GM12864 (cell line): ENCODE data around the gene ARAP1.

Experiments used
- DNase-seq: peaks from one replicate; pipeline ENCODE4 v3.0.0-alpha.2; 2011; ENCODE audit warnings: low read depth
- H3K4me3 ChIP-seq: 2 replicates; pipeline ENCODE4 v1.5.1; 2011; ENCODE audit warnings: mild to moderate bottlenecking, low read depth, low read length, control low read depth
- CTCF ChIP-seq: IDR thresholded peaks from 2 replicates; pipeline ENCODE4 v1.5.1; 2011; ENCODE audit warnings: low read depth, mild to moderate bottlenecking, moderate library complexity, low read length, control low read depth, inconsistent platforms; ENCODE audit errors: missing control alignments

Gene ARAP1

DNA sequence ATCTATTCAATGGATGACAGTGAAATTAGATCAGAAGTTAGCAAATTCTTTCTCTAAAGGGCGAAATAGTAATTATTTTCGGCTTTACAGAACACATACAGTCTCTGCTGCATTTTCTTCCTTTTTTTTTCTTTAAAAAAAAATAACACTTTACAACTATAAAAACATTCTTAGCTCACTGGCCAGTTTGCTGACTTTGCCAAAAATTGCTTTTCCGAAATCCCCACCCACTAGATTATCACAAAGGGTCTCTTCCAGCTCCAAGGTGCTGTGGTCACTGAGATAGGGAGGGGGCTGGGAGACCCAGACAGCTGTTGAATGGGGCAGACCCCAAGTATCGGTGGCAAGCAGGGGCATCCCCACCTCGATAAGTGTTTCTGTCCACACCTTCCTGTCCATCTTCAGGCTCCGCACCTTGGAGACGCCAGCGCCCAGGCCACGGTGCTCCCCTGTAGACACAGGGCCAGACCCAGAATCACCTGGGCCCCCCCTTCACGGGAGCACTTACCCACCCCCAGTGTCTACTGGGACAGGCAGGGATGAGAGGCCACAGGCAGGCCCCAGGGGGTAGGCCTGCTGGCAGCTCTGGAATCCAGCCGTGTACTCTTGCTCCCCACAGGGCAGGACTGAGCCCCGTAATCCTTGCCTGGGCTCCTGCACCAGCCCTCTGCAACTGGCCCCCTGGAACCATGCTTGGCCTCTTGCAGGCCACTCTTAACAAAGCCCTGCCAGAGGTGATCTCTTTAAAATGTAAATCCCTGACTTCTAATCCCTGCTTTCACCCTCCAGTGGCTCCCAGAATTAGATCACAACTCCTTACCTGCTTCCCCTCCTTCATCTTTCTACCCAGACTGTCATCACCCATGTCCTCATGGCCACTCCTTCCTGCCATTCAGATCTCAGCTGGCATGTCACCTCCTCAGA lies 46.5 kb downstream of the ARAP1 start:
- no peak for DNase-seq
- H3K4me3 ChIP-seq: no peak overlapping the region
- TF ChIP-seq CTCF: no peak

- no peak overlapping the region for H3K4me3 ChIP-seq
- TF ChIP-seq CTCF: no peak
- DNase-seq: no peak
Observed at GRCh38 chr11:72704783-72705265, 47.4 kb downstream of the ARAP1 start.

- no peak overlapping the region for H3K4me3 ChIP-seq
- TF ChIP-seq CTCF: peak; percentile 24
- no peak for DNase-seq
Observed at GRCh38 chr11:72704028-72704782, 48.0 kb downstream of the ARAP1 start.

DNA sequence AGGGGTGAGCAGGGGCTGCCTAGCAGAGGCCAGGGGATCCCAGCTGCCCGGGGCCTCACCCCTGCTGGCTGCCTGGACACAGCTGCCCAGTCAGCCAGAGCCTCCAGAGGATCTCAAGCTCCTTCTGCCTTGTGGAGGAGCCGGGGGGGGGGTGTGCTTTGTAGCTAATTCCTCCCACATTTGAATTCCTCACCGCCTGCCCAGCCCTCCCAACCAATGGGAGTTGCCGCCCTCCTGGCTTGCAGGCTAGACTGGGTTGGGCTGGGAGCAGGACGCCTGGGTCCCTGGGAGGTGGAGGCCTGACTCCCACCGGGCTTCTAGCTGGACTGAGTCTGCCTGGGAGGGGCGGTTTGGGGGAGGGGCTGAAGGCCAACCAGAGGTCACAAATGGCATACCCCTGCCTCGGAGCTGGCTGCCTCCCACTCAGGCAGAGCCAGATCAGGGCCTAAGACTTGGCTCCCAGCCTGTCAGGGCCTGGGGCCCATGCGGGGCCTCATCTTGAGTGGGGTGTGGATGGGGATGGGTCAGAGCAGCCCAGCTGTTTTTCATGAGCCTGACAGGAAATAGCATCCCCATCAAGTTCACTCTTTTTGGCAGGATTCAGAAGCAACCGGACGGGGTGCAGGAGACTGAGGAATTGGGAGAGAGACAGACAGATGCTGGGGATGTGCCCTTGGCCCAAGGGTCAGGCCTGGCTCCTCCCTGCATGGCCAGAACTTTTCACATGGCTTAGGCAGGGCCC lies 48.8 kb downstream of the ARAP1 start:
- no peak overlapping the region for H3K4me3 ChIP-seq
- no peak for TF ChIP-seq CTCF
- DNase-seq: no peak

- no peak for DNase-seq
- H3K4me3 ChIP-seq: no peak overlapping the region
- TF ChIP-seq CTCF: no peak
Observed at GRCh38 chr11:72702577-72703241, 49.5 kb downstream of the ARAP1 start.

DNA sequence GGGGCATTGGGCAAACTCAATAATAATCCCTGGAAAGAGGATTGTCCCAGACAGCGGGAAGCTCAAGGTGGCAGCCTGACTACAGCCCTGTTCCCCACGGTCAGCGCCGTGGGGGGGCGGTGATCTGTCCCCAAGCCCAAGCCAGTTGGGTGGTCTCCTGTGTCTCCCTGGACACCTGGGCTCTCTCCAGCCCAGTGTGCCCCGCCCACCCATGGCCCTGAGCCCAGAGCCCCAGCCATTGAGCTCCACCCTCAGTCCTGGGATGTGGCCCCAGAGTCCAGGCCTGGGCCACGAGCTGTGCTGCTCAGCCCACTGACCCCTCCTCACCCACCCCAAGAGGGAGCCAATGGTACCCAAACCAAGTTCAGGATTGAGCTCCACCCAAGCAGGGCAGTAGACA lies 50.1 kb downstream of the ARAP1 start:
- TF ChIP-seq CTCF: no peak
- no peak overlapping the region for H3K4me3 ChIP-seq
- DNase-seq: no peak
